Islet of Langerhans (tissue), 1 donor: Measurements from ENCODE around the gene MOSPD3.

Source experiments
- FAIRE-seq: peaks from one replicate; lab custom pipeline; 2011; peaks lifted over from hg19 to GRCh38; lab: Jason Lieb, UNC

MOSPD3 gene

GRCh38 chr7:100575746-100576383 is 36.5 kb upstream of the MOSPD3 start:
- no peak for FAIRE-seq

- no peak for FAIRE-seq
These were observed 35.9 kb upstream of the MOSPD3 start for GRCh38 chr7:100576384-100576993.

DNA sequence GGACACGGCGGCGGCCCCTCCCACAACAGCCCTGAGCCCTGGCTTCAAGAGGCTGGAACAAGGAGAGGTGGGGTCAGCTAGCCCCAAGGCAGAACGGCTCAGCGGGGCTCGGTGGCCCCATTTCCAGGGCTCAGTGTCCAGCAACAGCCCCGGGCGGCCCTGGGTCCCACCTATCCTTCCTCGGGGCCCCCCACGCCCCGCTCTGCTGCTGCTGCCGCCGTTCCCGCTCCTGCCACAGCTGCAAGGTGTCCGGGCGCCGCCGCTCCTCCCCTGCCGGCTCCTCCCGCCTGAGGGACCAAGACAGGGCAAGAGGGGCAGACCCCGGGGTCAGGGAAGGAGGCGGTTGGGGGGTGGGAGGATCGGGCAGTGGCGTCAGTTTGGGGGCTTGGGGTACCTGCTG is 35.2 kb upstream of the MOSPD3 start:
- no peak for FAIRE-seq

GRCh38 chr7:100577507-100577906 is 34.8 kb upstream of the MOSPD3 start:
- FAIRE-seq, result no peak

DNA sequence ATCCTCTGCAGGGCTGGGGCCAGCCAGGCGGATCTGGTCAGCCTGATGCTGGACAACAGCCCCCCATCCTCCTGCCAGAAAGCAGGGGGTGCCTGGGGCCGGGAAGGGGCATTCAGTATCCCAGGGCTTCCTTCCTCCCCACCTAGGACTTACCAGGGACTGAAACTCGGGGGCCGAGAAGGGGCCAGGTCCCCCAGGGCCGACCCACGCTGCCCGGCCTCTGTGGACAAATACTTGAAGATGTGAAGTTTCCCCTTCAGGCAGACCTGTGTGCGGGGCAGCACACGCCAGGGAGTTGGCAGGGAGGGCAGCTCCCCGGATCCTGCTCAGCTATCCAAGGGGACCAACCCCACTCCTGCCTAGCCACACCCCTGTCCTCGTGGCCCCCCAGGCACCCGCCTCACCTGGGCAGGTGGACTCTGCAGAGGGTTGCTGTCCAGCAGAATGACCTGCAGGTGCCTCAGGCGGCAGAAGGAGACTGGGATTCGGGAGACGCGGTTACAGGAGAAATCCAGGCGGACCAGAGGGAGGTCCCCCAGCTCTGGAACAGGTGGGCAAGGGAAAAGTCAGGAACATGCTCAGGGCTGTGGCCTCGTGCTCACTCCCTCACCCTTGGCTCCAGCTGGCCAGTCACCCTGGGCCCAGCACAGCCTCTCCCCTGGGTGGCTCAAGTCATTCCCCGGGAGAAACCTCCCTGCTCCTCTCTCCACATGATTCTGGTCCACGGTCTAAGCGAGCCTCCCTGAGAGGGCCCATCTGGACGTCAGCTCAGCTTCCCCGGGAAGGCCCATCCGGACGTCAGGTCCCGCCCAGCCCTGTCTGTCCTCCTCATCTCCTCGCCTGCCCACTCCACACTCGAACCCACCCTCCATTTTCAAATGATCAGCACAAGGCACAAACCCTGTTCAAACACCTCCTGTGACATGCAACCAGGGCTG is 33.8 kb upstream of the MOSPD3 start:
- no peak for FAIRE-seq

GRCh38 chr7:100580466-100581283 is 31.7 kb upstream of the MOSPD3 start:
- FAIRE-seq, result no peak

DNA sequence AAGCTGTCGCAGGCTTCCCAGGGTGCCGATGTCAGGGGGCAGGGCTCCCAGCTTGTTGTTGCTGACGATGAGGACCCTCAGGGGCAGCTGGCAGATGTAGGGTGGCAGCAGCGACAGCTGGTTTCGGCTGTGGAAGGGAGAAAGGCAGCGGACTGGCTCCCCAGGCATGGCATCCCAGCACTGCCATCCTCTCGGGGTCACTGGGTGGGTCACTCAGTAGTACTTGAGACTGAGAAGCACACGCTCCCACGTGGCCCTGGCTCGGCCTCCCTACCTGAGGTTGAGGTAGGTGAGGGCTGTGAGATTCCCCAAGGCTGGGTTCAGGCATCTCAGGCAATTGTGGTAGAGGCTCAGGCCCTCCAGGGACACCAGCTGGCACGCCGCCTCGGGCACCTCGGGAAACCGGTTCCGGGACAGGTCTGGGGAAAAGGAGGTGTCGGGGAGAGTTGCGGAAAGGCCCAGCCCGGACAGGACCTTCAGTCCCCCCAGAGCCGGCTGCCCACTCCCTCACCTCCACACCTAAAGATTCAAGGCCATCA is 30.2 kb upstream of the MOSPD3 start:
- no peak for FAIRE-seq

GRCh38 chr7:100582650-100583049 is 29.7 kb upstream of the MOSPD3 start:
- FAIRE-seq, result no peak

DNA sequence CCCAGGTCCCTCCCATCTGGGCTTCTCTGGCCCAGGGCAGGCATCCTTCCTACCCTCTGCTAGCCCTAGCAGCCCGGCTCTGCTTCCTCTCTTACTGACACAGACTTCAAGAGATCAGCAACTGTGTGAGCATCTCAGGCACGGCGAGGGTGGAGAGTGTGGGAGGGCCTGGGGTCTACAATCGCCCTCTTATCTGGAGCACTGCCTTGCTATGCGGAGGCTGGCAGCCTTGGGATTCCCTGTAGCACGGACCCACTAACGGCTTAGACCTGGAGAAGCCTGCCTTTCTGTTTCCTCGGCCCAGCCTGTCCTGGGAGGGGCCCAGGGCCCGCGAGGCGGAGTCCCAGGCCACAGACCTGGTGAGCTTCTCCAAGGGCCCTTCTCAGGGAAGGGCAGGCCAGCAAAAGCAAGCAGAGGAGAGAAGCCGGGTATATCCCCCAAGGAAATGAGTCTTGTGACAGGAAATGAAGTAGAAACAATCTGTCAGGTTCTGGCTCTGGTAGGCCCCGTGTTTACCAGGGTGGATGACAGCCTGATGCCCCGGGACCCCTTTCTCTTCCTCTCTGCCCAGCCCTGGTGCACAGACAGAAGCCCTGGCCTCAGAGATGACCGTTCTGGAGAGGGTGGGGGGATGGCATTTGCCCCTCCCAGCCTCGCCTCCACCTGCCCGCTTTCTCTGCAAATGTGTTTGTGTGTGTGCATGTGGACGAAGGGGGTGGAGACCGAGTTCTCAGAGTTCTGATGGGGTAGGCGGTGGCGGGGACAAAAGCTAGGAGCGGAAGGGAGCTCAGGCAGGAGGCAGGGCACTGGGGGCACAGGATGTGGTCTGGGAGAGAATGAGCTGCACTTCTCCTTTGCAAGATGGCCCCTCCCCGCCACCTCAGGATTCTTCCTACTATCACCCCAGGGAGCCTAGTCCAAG is 28.9 kb upstream of the MOSPD3 start:
- no peak for FAIRE-seq

- no peak for FAIRE-seq
These were observed 28.2 kb upstream of the MOSPD3 start for GRCh38 chr7:100584054-100584682.

- FAIRE-seq, result no peak
These were observed 27.4 kb upstream of the MOSPD3 start for GRCh38 chr7:100584683-100585510.

DNA sequence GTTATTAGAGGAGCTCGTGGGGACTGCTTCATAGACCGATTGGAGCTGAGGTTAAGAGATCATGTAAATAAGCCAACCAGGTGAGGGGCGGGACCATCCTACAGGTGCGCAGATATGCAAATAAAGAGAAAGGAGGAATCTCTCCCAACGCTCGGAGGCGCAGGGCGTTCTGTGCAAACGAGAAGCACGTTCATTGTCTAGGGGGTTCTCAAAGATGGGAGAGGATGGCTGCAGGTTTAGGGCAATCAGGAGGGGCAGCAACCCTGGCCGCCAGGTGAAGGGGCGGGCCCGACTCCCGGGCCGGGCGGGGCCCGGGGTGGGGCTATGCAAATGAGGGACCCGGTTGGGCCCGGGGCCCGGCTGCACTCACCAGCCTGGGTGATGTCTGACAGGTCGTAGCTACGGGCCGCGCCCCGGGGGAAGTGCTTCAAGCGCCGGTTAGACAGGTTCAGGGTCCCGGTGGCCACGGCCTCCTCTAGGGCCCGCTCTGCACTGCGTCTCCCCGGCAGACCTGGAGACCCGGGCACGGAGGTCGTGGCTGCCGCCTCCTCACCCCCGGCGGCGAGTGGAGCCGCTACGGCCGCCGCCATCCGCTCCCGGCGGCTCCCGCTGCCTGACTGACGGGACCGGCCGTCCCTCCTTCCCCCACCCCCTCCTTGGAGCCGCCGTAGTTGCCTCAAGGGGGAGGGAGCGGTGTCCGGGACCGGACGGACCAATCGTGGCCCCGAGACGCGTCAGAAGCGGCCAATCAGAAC is 26.7 kb upstream of the MOSPD3 start, which contains the start of gene LRCH4:
Gene LRCH4 (minus strand): TSS at position 619 of the 755 bp plus-strand sequence. CDS start 29 bp downstream, at position 590.
- no peak for FAIRE-seq

- peak; percentile 90 for FAIRE-seq
These were observed 25.9 kb upstream of the MOSPD3 start, which contains the start of gene FBXO24 for GRCh38 chr7:100586266-100587025. FBXO24 (plus strand) TSS chr7:100586328; CDS start chr7:100586626, 298 bp downstream.

DNA sequence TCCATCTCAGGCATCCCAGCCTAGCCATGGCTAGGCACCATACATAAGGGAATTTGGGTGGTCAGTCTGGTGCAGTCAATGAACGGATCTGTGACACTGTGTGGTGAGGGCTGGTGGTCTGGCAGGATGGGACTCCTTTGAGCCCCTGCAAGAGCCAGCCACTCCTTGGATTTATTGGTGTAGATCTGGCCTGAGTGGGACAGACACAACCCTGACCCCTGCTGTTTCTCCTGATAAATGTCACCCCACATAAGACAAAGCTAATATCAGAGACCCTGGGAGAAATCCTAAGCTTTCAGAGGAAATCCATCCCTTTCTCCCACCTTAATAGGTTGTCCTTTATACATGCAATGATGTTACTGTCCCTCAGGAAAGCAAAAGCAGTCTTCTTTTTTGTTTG is 23.9 kb upstream of the MOSPD3 start:
- no peak for FAIRE-seq

DNA sequence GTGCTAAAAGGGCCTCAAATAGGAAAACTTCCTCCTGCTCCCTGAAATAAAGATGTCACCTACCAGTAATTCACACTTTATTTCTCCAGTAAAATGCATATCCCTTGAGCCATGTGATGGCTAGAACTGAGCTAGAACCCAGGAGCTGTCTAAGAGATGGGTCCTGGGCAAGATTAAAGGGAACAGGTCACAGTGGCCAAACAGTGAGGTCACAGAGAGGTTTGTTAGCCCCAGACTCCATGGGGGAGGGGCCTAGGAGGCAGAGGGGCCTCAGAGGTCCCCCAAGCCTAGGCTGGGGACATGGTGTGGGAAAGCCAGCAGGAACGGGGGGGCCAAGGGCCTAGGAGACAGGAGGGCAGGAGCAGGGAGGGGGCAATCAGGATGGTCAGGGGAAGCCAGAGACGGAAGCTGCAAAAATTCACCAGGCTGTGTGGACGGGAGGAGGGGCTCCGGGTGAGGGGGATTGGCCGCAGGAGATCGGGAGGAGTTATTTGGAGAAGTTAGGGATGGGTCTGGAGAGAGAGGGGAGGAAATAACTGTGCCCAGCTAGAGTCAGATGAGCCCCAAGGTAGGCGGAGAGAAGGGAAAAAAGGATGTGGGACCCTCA is 22.9 kb upstream of the MOSPD3 start:
- no peak for FAIRE-seq

GRCh38 chr7:100590077-100590737 is 22.1 kb upstream of the MOSPD3 start:
- no peak for FAIRE-seq

GRCh38 chr7:100591596-100591995 is 20.7 kb upstream of the MOSPD3 start:
- no peak for FAIRE-seq
